Right renal pelvis (tissue), 4 donors: ENCODE results near the gene DBN1. TPM values are rescaled to one million over a fixed set of nuclear protein-coding genes. Genes with fewer than 3 reads are reported as not detected.

Experiments used
- DNase-seq, 4 donors: peaks; one replicate each; pipeline ENCODE4 v3.0.0-alpha.2; 2013; ENCODE audit warnings: low read depth in 4 of 4, low spot score in 3 of 4, missing footprints in 1 of 4
- polyA plus RNA-seq, 4 donors: library from polyadenylated mRNA; unstranded; fragments of 120-200 nt; gene quantifications; one replicate each; pipeline ENCODE4 v1.2.1, GENCODE V29; 2013; ENCODE audit not compliant: insufficient read length in 4 of 4

DBN1 gene
- polyA plus RNA-seq, 4 donors, result 169 to 203 (median 179) TPM

DNA sequence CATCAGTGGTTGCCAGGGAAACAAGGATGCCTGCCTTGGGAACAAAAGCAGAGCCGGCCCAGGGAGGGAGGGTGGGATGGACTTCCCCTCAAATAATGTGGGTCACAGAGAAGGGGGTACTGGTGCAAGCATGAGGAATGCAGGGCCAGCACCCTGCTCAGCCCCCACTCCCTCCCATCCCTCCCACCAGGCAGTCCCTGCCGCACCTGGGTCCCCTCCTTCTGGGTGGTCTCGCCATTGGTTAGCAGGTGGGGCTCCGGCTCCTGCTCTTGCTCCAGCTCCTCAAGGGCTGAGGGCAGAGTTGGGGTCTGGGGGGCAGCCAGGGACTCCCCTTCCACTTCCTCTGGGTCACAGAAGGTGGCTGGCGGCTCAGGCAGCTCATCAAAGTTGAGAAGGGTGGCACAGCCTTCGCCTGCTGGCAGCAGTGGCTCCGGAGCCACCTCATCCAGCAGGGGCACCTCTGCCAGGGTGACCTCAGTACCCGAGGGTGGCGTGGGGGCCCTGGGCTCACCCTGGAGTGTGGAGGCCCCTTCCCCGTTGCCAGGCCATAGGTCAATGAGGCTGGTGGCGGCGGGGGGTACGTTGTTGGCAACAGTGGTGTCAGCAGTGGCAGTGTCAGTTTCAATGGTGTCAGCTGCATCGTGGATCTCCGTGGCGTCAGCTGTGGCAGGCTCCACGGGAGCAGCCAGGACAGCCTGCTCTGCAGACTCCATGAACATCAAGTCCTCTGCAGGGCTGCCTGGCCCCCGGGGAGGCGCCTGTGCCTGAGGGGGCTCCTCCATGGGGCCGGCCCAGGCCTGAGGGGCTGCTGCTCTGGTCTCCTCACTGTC is 15.4 kb downstream of the DBN1 start:
- DNase-seq, result no peak

DNA sequence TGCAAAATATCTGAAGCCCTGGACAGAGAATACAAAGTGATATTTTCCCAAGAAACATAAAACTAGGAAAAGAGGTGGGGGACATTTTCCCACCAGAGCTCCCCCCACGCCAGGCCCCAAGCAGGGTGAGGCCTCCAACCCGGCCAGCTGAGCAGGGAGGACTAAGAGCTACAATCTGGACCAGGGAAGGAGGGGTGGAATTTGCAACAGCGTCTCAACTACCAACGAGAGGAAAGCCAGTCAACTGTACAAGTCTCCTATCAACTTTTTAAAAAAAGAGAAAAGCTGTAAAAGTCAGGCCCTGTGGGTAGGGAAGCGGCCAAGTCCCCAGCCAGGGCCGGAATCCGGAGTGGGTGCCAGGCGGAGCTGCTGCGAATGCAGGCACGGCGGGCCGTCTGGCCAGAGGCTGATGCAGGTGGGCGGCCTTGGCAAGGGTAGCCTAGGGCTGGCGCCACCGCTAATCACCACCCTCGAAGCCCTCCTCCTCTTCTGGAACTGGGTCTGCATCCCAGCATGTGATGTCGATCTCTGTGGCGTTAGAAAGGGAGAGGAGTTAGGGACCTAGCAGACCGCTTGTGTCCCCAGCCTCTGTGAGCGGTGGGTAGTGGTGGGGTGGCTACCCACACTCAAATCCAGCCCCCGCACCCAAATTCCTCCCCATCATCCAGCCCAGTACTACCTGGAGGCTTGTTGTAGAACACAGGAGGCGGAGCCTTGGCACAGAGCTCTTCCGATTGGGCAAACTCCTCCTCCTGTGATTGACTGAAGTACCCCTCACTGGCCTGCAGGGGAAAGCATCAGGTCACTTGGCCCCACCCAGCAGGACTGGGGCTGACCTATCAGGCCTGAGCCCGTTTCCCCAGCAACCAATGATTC is 16.2 kb downstream of the DBN1 start:
- peak in 2 of 4 donors; percentile 68 to 89 for DNase-seq

DNA sequence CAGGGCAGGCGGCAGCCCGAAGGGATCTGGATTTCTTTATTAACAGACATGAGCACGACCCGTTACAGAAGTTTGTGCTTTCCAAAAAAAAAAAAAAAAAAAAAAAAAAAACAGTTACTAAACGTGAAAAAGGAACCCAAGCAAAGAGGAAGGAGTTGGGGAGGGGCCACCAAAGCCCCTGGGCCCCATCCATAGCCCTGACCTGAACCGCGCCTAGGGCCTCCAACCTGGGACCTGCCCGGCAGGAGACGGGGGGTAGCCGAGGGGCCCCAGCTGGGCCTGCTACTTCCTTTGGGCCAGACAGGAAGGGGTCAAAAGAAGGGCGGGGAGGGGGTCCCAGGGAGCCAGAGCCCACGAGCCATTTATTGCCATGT is 16.9 kb downstream of the DBN1 start:
- no peak for DNase-seq

DNA sequence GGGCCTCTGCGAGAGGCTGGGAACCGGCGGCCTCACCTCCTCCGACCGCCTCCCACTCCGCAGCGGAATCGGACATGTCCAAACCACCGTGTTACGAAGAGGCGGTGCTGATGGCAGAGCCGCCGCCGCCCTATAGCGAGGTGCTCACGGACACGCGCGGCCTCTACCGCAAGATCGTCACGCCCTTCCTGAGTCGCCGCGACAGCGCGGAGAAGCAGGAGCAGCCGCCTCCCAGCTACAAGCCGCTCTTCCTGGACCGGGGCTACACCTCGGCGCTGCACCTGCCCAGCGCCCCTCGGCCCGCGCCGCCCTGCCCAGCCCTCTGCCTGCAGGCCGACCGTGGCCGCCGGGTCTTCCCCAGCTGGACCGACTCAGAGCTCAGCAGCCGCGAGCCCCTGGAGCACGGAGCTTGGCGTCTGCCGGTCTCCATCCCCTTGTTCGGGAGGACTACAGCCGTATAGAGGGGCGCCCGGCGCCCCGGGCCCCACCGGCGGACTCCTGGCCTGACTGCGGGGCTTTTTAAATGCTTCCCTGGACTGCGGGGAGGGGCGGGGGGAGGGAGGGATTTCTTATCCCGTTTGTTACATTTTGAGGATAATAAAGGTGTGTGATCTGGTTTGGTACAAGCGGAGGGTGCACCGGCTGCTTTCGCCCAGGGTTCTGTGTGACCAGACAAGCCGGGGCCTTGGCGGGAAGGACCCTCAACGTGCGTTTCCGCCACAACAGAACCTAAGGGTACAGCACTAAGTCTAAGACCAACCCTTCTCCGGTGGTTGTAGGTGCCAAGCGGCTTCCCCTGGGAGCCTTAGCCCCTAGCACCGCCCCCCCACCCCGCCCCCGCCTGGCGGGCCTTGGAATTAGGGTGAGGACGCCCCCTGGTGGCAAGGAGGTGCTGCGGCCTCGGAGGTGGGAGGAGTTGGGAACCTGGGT is 17.5 kb downstream of the DBN1 start:
- peak; percentile 85 to 91 (median 87) for DNase-seq

DNA sequence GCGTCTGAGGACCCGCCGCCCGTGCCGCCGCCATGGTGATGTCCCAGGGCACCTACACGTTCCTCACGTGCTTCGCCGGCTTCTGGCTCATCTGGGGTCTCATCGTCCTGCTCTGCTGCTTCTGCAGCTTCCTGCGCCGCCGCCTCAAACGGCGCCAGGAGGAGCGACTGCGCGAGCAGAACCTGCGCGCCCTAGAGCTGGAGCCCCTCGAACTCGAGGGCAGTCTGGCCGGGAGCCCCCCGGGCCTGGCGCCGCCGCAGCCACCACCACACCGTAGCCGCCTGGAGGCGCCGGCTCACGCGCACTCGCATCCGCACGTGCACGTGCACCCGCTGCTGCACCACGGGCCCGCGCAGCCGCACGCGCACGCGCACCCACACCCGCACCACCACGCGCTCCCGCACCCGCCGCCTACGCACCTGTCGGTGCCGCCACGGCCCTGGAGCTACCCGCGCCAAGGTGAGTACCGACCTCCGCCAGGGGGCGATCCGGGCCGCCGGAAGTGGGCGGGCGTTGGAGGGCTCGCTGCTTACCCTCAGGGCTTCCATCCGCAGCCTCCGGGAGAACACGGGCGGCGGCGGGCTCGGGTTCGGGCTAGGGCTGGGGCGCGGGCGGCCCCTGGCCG is 18.3 kb downstream of the DBN1 start:
- DNase-seq, result peak in 1 of 4 donors; percentile 67

DNA sequence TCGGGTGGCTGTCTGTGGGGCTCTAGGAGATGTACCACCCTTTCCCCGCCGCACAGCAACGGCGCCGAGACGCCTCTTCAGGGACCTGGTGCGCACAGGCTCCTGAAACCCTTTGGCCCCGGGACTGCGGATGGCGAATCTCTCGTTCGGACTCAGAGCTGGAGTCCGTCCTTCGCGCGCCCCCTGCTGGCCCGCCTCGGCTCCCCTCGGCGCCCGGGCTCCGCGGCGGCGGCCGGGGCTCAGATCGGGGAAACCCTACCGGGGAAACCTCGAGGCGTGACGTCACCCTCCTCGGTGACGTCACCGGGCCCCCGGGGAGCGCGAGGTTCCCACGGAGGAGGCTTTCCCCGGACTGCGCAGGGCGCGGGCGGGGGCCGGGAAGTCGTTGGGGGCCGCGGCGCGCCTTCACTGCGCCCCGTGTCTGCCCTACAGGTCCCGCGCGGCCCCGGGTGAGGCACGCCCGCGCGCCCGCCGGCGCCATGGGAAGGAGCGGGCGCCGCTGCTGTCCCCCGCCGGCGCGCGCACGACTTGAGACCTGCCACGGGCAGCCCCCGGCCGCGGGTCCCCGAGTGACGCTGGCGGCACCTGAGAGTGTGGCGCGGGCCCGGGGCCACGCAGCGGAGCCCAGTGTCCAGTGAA is 18.9 kb downstream of the DBN1 start:
- peak in 2 of 4 donors; percentile 83 to 84 for DNase-seq

DNA sequence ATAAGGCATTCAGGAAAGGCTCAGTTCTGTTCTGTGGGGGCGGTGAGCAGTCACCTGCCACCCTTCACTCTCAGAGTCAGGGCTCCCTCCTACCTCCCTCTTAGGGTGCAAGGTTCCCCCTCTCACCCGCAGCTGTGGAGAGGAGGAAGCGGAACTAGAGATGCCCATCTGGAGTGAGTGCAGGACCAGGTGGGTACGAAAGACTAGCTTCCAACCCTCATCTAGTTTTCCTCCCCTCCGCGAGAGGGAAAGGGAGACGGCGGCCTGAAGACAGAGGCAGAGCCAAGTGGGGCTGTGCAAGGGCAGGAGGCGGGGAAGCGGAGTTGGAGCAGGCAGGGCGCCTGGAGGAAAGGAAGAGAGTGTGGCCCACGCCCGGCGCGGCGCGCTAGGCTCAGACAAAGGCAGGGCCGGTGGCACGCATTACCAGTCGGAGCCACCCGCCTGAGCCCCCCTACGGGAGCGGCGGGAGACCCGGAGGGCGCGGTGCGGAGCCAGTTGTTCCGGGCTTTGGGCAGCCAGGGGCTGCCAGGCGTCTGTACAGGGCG is 19.5 kb downstream of the DBN1 start:
- DNase-seq, result no peak

DNA sequence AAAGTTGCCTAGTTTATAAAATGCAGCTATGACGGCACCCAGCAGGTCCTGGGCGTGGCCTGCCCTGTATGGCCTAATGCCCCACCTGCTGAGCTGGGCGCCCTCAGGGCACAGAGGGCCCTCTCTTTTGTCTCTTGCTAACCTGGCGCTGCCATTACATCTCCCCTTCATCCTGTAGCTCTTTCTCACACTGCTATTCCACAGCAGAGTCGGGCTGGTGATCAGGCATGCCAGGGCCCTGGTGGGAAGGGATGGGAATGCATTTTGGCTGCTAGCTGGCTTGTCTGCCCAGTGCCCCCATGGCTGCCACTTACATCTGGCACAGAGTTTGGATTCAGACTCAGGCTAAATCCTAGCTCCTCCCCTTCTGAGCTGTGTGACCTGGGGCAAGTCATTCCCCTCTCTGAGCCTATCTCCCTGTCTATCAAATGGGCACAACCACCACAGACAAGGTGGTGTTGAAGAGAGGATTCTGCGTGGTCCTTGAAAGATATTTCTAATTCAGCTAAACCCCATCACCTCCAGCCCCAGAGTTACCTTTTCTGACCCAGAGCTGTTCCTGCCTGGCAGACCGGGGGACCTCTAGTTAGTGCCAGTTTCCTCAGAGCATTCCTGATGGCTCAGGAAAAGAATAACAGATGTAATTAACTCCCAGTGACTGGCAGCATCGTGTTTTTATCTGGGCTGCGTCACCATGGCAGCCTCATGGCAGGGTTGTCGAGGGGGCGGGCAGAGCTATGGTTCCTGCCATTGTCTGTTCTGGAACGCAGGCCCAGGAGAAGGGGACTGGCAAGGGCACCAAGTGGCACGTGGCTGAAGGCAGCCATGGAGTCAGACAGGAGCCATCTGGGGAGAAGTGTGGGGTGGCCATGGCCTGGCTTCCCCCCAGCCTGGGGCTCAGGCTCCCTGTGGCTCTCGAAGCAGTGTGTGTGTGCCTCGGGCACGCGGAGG is 20.5 kb downstream of the DBN1 start:
- no peak for DNase-seq

DNA sequence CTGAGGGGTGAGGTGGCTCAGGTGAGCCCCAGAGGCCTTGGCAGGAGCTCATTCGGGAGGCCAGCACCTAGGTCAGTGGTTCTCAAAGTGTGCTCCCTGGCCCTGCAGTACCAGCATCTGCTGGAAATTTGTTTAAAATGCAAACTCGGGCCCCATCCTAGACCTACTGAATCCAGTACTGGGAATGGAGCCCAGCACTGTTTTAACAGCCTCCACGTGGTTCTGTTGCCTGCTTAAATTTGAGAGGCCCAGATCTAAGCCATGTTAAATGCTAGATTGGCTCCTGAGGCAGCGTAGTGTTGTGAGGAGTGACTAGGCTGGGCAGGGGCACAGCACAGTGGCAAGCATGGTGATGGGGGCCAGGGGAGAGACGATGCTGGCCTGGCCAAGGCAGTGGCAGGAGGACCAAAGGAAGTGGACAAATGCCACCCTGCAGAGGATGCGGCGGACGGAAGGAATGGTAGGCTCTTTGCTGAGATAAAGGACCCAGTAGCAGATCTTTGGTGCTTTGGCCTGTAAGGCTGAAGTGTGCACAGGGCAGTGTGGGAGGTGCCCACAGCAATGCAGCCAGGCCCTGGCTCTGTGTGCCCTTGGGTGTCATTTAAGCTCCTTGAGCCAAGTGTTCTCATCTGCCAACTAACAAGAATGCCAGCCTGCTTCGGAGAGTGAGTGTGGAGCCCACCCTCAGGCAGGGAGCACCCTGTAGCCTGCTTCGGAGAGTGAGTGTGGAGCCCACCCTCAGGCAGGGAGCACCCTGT is 22.6 kb downstream of the DBN1 start:
- no peak for DNase-seq

DNA sequence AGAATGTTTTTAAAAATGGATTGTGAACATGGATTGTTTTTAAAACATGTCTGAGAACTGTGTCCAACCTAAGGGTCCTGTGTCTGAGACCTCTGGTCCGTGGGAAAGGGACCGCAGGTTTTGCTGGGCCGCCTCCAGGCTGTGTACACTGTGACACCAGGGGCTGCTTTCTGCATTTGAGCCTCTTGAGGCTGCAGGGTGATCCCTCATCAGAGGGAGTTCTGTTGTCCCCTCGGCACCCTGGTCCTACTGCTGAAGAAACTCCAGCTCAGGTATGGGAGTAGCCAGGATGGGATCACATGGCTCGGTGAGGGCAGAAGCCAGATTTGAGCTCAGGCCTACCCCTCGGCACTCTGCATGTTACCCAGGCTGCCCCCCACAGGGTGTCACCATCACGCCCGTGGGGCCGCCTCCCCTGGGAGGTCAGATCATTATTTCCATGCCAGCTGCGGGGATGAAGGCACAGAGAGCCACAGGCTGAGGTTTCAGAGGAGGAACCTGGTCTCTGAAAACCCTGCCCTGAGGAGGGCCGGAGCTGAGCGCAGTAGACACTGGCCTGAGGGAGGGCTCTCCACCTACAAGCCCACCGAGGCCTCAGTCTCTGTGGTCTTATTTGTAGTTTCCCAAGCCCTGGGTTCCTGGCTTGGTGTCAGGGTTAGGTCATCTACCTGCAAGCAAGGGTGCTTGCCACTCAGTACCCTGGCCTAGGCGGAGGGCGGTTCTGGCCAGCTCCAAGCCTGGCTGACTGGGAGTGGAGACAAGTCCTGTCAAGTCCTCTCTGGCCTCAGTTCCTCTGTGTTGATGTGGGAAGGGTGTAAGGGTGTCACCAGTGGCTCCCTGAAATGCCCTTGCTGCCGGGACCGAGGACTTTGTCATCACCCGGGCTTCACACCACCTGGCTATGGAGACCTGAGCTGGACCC is 24.0 kb downstream of the DBN1 start:
- DNase-seq, result no peak

DNA sequence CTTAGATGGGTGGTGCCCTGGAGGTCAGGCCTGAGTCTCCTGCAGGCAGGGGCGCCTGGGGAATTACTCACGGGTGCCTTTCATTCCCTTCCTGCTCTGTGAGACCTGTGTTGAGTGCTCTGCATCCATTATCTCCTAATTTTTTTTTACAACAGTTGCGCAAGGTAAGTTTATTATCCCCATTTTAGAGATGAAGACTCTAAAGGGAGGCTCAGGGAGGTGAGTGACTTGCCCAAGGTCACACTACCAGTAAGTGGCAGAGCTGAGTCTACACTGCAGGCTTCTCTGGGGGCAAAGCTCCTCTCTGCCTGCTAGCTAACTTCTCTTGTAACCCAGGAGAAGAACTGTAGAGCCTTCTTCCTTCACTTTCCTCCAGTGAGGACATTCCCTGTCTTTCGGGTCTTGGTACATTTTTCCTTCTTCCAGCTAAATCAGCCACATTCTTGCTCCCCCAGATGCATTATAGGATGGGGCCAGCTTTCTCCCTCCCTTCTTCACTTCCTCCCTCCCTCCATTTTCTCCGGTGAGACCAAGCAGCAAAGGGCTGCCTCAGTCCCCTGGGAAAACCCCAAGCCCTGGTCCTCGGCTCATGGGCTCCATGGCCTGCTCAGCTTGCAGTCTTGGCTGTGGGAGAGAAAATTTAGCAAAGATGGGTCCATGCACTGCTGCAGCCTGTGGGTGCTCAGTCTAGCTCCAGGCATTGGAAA is 25.0 kb downstream of the DBN1 start:
- DNase-seq, result no peak

DNA sequence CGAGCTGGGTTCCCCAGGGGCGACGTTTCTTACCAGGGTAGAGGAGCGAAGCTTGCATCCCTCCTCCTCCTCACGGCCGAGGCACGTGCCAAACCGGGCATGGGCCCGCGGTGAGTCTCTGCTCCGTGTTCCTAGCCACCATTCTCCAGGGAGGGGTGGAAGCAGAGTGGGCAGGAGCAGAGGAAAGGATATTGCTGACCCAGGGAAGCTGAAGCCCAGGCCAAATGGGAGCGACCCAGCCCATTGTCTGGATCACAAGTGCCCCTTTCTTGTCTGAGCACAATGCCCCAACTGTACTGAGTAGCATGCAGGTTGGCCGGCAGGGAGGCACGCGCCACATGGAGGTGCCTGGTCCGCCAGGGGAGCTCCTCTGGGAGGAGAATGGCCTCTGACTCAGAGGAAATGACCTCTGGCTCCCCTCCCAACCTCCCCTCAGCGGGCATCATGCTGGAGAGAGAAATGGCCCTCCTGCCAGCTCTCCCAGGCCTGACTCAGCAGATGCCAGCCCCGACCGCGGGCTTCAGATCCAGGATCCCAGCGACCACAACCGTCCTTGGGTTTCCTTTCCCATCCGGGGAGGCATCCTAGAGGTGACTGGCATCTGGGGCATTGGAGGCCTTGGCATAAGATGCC is 25.7 kb downstream of the DBN1 start:
- DNase-seq, result no peak

DNA sequence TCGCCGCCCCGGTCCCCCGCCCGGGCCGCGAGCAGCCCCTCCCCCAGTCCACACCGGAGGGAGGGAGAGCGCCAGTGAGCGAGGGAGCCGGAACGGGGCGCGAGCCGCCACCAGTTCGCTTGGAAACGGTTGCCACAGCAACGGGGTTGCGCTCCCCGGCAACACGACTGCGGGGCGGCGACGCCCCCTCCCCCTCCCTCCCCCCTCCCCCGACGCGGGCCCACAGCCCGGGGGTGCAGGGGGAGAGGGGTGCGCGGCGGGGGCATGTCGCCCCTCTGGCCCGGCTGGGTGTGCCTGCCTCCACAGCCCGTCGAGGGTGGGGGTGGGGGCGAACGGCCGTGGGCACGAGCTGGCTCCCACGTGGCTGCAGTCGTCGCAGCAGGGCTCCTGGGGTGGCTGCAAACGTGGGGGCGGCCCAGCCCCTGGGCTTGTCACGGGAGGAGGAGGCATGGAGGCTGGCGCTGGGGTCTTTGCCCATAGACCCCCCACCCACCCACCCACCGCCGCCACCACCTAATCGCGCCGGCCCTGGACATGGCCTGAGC is 26.3 kb downstream of the DBN1 start:
- DNase-seq, result no peak

DNA sequence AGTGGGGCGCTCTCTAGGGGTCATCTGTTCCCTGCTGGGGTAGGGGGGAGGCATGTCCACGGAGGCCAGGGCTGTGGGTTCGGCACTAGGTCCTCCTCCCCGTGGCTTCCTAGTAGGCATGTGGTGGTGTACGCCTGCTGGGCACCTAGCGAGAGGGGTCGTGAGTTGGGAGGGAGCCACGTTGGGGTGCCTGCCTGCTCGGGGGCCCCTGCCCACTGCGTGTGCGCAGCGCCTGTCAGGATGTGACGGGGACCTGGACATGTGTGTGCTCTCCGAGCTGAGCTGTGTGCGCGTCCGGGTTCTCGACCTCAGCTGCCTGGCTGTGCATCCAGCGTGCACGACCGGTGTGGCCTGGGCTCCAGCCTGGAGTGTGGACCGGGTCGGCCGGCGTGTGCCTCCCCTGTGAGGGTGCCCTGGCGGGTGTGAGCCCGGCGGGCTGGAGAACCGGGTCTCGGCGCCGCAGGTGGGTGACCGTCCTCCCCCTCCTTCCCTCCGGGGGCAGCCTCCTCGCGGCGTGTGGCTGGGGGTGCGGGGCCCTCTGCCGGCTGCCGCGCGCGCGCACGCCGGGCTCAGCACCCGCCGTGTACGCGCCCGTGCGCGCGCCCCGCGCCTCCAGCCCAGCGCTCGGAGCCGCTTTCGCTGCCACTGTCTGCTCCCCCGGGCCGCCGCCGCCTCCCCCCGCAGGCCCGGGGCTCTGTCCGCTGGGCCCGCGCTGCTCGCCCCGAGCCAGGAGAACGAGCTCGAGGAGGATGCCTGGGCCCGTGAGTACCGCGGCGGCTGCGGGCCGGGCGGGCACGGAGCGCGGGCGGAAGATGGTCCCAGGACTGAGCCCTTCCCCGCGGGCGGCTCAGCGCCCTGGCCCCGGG is 27.0 kb downstream of the DBN1 start, which contains the start of gene PRR7:
TSS of gene PRR7 (plus strand) at position 615 of the 866 bp plus-strand sequence. CDS start 8,254 bp downstream, outside the sequence.
- no peak for DNase-seq
